ENCODE data around the gene ANKRD23. TPM values are rescaled to one million over a fixed set of nuclear protein-coding genes. Genes with fewer than 3 reads are reported as not detected.

ANKRD23 gene
- total and polyA plus RNA-seq, 2 of the 13 experiments (the other 11 are each of a cell fraction or from before 2014, with no cell fraction given), result 1.5 to 1.6 TPM

DNA sequence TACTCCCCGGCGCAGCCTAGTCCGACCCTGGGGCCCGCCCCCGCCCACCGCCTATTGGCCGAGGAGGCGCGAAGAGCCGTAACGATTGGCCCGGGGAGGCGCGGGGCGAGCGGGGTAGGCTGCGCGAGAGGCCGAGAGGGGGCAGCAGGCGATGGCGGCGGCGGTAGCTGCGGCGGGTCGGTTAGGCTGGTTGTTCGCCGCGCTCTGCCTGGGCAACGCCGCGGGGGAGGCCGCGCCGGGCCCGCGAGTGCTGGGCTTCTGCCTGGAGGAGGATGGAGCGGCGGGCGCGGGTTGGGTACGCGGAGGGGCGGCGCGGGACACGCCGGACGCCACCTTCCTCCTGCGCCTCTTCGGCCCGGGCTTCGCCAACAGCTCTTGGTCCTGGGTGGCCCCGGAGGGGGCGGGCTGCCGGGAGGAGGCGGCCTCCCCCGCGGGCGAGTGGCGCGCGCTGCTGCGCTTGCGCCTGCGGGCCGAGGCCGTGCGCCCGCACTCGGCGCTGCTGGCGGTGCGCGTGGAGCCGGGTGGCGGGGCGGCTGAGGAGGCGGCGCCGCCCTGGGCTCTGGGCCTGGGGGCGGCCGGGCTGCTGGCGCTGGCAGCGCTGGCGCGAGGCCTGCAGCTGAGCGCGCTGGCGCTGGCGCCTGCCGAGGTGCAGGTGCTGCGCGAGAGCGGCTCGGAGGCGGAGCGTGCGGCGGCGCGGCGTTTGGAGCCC, 27.5 kb downstream of the ANKRD23 start, which contains the start of gene CNNM3 (continued):
- TF ChIP-seq NFE2 (CRISPR knock-in tag; IDR thresholded peaks at IDR 0.05) (no peak), HOXA9 (CRISPR knock-in tag; IDR thresholded peaks at IDR 0.05; ENCODE audit: borderline replicate concordance) (peak; percentile 78; the same call in 1 of the 2 replicates), RNF2 (conservative IDR thresholded peaks at IDR 0.05; ENCODE audit: low read depth) (no peak), ZNF569 (CRISPR knock-in tag; IDR thresholded peaks at IDR 0.05; ENCODE audit: borderline replicate concordance) (no peak), POLR2A (IDR thresholded peaks at IDR 0.05; ENCODE audit: insufficient read depth in 1 of 2, low read depth in 2 of 2, low read length in 2 of 2) (peak in 1 of 2 experiments; percentile 65; a peak in 2 of 4 replicates)
- TF ChIP-seq, protein P1, sequence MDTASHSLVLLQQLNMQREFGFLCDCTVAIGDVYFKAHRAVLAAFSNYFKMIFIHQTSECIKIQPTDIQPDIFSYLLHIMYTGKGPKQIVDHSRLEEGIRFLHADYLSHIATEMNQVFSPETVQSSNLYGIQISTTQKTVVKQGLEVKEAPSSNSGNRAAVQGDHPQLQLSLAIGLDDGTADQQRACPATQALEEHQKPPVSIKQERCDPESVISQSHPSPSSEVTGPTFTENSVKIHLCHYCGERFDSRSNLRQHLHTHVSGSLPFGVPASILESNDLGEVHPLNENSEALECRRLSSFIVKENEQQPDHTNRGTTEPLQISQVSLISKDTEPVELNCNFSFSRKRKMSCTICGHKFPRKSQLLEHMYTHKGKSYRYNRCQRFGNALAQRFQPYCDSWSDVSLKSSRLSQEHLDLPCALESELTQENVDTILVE (CRISPR knock-in tag; IDR thresholded peaks at IDR 0.05), result peak; percentile 84; the same call in 1 of the 2 replicates
- TF ChIP-seq, protein P2, sequence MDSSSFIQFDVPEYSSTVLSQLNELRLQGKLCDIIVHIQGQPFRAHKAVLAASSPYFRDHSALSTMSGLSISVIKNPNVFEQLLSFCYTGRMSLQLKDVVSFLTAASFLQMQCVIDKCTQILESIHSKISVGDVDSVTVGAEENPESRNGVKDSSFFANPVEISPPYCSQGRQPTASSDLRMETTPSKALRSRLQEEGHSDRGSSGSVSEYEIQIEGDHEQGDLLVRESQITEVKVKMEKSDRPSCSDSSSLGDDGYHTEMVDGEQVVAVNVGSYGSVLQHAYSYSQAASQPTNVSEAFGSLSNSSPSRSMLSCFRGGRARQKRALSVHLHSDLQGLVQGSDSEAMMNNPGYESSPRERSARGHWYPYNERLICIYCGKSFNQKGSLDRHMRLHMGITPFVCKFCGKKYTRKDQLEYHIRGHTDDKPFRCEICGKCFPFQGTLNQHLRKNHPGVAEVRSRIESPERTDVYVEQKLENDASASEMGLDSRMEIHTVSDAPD (CRISPR knock-in tag; IDR thresholded peaks at IDR 0.05), result 0 out of 2 replicates have a peak, but pooled peaks have one; percentile 65
- TF ChIP-seq, protein P3, sequence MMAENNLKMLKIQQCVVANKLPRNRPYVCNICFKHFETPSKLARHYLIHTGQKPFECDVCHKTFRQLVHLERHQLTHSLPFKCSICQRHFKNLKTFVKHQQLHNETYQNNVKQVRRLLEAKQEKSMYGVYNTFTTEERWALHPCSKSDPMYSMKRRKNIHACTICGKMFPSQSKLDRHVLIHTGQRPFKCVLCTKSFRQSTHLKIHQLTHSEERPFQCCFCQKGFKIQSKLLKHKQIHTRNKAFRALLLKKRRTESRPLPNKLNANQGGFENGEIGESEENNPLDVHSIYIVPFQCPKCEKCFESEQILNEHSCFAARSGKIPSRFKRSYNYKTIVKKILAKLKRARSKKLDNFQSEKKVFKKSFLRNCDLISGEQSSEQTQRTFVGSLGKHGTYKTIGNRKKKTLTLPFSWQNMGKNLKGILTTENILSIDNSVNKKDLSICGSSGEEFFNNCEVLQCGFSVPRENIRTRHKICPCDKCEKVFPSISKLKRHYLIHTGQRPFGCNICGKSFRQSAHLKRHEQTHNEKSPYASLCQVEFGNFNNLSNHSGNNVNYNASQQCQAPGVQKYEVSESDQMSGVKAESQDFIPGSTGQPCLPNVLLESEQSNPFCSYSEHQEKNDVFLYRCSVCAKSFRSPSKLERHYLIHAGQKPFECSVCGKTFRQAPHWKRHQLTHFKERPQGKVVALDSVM (CRISPR knock-in tag; IDR thresholded peaks at IDR 0.05), result 0 out of 2 replicates have a peak, but pooled peaks have one; percentile 38
- TF ChIP-seq, protein P4, sequence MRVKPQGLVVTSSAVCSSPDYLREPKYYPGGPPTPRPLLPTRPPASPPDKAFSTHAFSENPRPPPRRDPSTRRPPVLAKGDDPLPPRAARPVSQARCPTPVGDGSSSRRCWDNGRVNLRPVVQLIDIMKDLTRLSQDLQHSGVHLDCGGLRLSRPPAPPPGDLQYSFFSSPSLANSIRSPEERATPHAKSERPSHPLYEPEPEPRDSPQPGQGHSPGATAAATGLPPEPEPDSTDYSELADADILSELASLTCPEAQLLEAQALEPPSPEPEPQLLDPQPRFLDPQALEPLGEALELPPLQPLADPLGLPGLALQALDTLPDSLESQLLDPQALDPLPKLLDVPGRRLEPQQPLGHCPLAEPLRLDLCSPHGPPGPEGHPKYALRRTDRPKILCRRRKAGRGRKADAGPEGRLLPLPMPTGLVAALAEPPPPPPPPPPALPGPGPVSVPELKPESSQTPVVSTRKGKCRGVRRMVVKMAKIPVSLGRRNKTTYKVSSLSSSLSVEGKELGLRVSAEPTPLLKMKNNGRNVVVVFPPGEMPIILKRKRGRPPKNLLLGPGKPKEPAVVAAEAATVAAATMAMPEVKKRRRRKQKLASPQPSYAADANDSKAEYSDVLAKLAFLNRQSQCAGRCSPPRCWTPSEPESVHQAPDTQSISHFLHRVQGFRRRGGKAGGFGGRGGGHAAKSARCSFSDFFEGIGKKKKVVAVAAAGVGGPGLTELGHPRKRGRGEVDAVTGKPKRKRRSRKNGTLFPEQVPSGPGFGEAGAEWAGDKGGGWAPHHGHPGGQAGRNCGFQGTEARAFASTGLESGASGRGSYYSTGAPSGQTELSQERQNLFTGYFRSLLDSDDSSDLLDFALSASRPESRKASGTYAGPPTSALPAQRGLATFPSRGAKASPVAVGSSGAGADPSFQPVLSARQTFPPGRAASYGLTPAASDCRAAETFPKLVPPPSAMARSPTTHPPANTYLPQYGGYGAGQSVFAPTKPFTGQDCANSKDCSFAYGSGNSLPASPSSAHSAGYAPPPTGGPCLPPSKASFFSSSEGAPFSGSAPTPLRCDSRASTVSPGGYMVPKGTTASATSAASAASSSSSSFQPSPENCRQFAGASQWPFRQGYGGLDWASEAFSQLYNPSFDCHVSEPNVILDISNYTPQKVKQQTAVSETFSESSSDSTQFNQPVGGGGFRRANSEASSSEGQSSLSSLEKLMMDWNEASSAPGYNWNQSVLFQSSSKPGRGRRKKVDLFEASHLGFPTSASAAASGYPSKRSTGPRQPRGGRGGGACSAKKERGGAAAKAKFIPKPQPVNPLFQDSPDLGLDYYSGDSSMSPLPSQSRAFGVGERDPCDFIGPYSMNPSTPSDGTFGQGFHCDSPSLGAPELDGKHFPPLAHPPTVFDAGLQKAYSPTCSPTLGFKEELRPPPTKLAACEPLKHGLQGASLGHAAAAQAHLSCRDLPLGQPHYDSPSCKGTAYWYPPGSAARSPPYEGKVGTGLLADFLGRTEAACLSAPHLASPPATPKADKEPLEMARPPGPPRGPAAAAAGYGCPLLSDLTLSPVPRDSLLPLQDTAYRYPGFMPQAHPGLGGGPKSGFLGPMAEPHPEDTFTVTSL (CRISPR knock-in tag; IDR thresholded peaks at IDR 0.05; ENCODE audit: borderline replicate concordance), result no peak
- TF ChIP-seq, protein P5, sequence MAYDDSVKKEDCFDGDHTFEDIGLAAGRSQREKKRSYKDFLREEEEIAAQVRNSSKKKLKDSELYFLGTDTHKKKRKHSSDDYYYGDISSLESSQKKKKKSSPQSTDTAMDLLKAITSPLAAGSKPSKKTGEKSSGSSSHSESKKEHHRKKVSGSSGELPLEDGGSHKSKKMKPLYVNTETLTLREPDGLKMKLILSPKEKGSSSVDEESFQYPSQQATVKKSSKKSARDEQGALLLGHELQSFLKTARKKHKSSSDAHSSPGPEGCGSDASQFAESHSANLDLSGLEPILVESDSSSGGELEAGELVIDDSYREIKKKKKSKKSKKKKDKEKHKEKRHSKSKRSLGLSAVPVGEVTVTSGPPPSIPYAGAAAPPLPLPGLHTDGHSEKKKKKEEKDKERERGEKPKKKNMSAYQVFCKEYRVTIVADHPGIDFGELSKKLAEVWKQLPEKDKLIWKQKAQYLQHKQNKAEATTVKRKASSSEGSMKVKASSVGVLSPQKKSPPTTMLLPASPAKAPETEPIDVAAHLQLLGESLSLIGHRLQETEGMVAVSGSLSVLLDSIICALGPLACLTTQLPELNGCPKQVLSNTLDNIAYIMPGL (CRISPR knock-in tag; IDR thresholded peaks at IDR 0.05; ENCODE audit: borderline replicate concordance in 1 of 2, low read depth in 1 of 2), result peak; percentile 95
- TF ChIP-seq, protein P6, sequence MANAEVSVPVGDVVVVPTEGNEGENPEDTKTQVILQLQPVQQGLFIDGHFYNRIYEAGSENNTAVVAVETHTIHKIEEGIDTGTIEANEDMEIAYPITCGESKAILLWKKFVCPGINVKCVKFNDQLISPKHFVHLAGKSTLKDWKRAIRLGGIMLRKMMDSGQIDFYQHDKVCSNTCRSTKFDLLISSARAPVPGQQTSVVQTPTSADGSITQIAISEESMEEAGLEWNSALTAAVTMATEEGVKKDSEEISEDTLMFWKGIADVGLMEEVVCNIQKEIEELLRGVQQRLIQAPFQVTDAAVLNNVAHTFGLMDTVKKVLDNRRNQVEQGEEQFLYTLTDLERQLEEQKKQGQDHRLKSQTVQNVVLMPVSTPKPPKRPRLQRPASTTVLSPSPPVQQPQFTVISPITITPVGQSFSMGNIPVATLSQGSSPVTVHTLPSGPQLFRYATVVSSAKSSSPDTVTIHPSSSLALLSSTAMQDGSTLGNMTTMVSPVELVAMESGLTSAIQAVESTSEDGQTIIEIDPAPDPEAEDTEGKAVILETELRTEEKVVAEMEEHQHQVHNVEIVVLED (CRISPR knock-in tag; IDR thresholded peaks at IDR 0.05; ENCODE audit: borderline replicate concordance), result peak; percentile 72

Data from HepG2 (cell line).